Stimulated activated CD4-positive, alpha-beta T cell treated with anti-CD3 and anti-CD28 coated beads, Interleukin-4, amount 100 ng/mL, for 24 hours (primary cell): ENCODE data around the gene PASK.

Source experiments
- DNase-seq: peaks from one replicate; pipeline ENCODE4 v3.0.0-alpha.2; 2020

The PASK gene

GRCh38 chr2:241074065-241074818 is 75.0 kb downstream of the PASK start:
- DNase-seq, result no peak

- no peak for DNase-seq
These were observed 75.9 kb downstream of the PASK start for GRCh38 chr2:241073166-241074064.

GRCh38 chr2:241072553-241073165 is 76.6 kb downstream of the PASK start:
- DNase-seq, result no peak

GRCh38 chr2:241072151-241072550 is 77.1 kb downstream of the PASK start:
- DNase-seq, result no peak

GRCh38 chr2:241071677-241072111 is 77.6 kb downstream of the PASK start:
- no peak for DNase-seq

GRCh38 chr2:241070811-241071676 is 78.2 kb downstream of the PASK start:
- no peak for DNase-seq

GRCh38 chr2:241070361-241070760 is 78.9 kb downstream of the PASK start:
- DNase-seq, result no peak

GRCh38 chr2:241069821-241070281 is 79.4 kb downstream of the PASK start:
- DNase-seq, result no peak

- no peak for DNase-seq
These were observed 80.1 kb downstream of the PASK start for GRCh38 chr2:241068942-241069810.

GRCh38 chr2:241068136-241068941 is 80.9 kb downstream of the PASK start:
- DNase-seq, result no peak

GRCh38 chr2:241067501-241068135 is 81.7 kb downstream of the PASK start:
- no peak for DNase-seq

- DNase-seq, result no peak
These were observed 82.4 kb downstream of the PASK start for GRCh38 chr2:241066893-241067341.

GRCh38 chr2:241066171-241066892 is 82.9 kb downstream of the PASK start:
- DNase-seq, result no peak

- DNase-seq, result no peak
These were observed 83.9 kb downstream of the PASK start for GRCh38 chr2:241065355-241065803.

GRCh38 chr2:241064802-241065354 is 84.4 kb downstream of the PASK start:
- no peak for DNase-seq

- DNase-seq, result peak; percentile 22
These were observed 85.1 kb downstream of the PASK start for GRCh38 chr2:241064008-241064801.

GRCh38 chr2:241063587-241063986 is 85.7 kb downstream of the PASK start:
- DNase-seq, result no peak

- no peak for DNase-seq
These were observed 86.2 kb downstream of the PASK start for GRCh38 chr2:241063093-241063551.
